ENCODE results near the gene TFB1M.

DNA sequence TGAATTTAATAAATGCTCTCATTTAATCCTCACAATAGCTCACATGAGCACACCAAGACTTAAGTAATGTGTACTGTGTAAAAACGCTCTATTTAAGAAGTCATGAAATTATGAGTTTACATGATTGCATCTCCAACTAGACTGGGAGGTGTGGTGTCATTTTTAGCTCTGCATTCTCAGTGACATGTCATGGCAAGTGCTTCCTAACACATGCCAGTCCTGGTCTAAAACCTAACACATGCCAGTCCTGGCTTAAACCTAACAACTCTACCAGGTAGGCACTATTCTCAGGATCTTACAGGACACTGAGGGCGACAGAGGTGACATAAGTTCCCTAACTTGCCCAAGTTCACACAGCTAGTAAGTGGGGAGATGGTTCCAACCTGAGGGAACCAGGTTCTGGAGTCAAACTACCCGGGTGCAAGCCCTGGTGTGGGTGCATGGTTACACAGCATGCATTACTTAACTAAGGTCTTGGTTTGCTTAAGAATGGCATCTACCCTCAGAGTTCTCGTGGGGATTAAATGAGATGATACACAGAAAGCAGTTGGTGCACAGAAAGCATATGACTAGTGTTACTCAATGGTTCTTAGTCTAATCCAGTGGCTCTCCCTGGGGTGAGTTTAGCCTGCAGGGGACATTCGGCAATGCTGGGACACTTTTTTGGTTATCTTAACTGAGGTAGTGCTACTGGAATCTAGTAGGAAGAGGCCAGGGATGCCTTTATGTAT is 35.8 kb downstream of the TFB1M start:
- TF ChIP-seq, protein P1, sequence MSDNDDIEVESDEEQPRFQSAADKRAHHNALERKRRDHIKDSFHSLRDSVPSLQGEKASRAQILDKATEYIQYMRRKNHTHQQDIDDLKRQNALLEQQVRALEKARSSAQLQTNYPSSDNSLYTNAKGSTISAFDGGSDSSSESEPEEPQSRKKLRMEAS (IDR thresholded peaks at IDR 0.05), result no peak
- TF ChIP-seq, protein P2, sequence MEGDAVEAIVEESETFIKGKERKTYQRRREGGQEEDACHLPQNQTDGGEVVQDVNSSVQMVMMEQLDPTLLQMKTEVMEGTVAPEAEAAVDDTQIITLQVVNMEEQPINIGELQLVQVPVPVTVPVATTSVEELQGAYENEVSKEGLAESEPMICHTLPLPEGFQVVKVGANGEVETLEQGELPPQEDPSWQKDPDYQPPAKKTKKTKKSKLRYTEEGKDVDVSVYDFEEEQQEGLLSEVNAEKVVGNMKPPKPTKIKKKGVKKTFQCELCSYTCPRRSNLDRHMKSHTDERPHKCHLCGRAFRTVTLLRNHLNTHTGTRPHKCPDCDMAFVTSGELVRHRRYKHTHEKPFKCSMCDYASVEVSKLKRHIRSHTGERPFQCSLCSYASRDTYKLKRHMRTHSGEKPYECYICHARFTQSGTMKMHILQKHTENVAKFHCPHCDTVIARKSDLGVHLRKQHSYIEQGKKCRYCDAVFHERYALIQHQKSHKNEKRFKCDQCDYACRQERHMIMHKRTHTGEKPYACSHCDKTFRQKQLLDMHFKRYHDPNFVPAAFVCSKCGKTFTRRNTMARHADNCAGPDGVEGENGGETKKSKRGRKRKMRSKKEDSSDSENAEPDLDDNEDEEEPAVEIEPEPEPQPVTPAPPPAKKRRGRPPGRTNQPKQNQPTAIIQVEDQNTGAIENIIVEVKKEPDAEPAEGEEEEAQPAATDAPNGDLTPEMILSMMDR (IDR thresholded peaks at IDR 0.05), result no peak

Data from A549 (cell line).